Measurements from ENCODE around the gene RAB37.

The RAB37 gene

DNA sequence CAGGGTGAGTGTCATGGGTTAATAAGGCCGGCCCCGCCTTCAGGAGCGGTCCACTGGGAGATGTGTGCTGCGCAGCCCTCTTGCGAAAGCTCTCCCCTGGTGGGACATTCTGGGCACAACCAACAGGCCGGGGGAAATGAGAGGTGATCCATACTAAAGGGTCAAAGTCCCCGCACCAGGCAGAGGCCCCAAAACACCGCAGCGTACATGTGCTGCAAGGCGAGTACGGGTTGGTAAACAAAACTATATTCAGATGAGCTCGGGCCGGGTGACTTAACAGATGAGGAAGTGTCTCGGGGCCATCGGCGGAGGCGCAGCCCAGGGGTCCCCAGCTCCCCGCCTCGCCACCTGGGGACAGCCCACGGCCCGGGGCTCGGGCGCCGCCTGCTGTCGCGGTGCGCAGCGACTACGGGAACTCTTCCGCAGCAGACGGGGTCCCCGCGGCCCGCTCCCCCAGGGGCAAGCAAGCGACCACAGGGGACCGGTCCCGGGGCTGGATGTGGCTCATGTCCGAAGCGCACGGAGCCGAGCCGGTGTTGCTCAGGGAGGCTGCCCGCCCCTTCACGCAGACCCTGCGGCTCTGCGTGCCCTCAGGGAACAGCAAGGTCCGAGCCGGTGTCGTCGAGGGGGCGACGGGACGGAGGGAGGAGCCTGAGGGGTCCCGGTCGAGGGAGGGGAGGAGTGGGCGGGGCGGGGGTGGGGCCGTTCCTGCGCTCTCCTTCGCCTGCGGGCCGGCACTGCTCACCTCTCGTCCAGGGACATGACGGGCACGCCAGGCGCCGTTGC lies at the start of gene RAB37:
RAB37 (plus strand) TSS at position 744 of the 786 bp plus-strand sequence; CDS start at position 761, 17 bp downstream.
- DNase-seq, result no peak

- DNase-seq, result no peak
Observed at GRCh38 chr17:74687886-74688285, 49.2 kb upstream of the RAB37 start.

DNA sequence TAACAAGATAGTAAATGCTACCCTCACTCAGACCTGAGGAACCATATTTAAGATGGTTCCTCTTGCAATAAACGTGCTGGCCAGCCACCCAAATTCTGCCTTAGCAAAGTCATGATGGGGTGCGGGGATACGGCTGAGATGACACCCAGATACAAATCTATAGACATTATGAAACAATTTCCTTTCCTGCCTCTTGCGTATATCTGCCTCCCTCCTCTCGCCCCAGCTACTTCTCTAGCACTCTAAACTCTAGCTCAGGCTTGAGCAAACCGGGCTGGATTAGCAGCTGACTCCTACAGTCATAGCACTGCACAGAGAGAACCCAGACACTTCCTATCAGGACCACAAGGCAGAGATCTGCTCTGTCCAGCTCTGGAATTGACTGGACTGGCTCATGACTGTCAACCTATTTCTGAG lies 46.6 kb upstream of the RAB37 start:
- DNase-seq, result no peak

GRCh38 chr17:74691151-74691550 lies 45.9 kb upstream of the RAB37 start:
- DNase-seq, result no peak

DNA sequence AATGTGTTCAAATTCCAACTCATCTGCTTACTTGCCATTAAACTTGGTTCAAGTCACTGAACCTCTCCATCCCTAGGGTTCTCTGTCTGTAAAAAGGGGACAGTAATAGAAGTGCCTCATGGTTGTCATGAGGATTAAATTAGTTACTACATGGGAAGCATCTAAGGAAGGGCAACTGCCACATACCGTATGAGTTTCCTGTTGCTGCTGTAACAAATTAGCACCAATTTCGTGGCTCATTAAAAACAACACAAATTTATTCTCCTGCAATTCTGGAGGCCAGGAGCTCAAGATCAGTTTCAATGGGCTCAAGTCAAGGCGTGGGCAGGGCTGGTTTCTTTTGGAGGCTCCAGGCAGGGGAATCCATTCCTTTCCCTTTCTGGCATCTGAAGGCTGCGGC lies 43.0 kb upstream of the RAB37 start:
- DNase-seq, result no peak

- no peak for DNase-seq
Observed at GRCh38 chr17:74695629-74696028, 41.4 kb upstream of the RAB37 start.

DNA sequence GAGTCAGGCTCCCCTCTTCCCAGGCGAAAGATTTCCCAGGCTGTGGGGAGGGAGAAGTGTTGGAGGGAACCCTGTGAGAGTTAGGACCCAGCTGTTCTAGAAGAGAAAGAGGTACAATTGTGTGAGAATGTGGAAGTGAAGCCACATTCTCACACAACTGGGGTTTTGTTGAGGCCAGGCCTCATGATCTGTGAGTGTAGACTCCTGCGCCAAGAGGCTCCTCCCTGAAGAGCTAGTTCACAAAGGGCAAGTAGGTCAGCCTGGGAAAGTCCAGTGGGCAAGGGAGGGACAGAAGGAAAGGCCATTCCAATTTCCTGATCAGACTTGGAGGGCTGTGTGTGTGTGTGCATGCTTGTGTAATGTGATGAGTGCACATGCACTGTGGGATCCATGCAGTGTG lies 39.5 kb upstream of the RAB37 start:
- no peak for DNase-seq

- DNase-seq, result no peak
Observed at GRCh38 chr17:74698069-74698468, 39.0 kb upstream of the RAB37 start.

GRCh38 chr17:74699236-74699635 lies 37.8 kb upstream of the RAB37 start:
- DNase-seq, result no peak

GRCh38 chr17:74702116-74702871 lies 34.8 kb upstream of the RAB37 start:
- DNase-seq, result no peak

DNA sequence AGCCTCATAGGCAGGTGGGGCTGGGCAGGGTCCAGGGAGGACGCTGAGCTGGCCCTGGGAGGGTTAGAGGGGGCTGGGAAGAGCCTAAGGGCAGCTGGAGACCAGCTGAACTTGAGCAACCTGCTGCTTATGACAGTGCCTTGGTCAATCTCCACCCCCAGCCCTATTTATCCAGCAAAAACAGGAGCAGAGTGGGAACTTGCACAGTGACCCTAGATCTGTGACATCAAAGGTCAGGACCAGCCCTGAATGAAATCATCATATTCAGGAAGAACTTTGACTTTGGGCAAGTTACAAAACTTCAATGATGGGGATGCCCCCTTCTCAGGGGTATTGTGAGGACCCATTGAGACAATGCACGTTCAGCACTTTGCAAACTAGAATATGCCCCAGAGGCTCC lies 33.7 kb upstream of the RAB37 start:
- no peak for DNase-seq

GRCh38 chr17:74704544-74704943 lies 32.5 kb upstream of the RAB37 start:
- DNase-seq, result no peak

DNA sequence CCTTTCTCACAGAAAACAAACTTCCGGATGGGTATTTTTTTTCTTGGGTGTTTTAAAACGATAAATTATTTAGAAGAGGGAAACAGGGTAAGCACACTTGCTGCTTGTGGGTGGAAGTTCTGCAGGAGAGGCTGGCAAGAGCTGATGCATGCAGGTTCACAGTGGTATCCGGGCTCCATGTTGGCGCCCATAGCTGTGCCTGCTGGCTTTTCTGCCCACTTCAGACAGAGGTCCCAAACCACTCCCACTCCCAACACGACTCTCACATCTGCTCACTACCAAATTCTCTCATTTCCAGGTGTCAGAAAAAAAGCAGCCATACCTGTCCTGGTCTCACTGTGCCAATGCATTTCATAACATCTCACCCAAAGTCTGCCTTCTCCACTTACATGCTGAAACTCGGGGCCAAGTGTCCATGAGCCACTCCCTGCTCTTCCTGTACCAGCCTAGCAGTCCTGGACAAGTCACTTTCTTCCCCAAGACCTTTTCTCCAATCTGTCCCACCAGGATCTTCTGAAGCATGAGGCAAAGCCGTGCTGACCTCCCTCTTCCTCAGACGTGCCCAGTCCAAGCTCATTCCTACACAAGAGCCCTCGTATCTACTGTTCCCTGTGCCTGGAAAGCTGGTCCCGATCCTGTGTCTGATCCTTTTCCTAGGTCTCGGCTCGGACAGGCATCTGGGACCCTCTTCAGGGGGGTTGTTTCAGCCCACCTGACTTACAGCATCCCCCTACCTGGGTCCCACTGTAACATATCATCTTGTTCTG lies 25.8 kb upstream of the RAB37 start:
- no peak for DNase-seq

- no peak for DNase-seq
Observed at GRCh38 chr17:74712301-74712700, 24.8 kb upstream of the RAB37 start.

- no peak for DNase-seq
Observed at GRCh38 chr17:74712756-74713155, 24.3 kb upstream of the RAB37 start, which contains the start of gene CD300LF. TSS of gene CD300LF (minus strand) at chr17:74712923. CDS start at chr17:74712866, 57 bp downstream.

- DNase-seq, result no peak
Observed at GRCh38 chr17:74713171-74713755, 23.8 kb upstream of the RAB37 start.

DNA sequence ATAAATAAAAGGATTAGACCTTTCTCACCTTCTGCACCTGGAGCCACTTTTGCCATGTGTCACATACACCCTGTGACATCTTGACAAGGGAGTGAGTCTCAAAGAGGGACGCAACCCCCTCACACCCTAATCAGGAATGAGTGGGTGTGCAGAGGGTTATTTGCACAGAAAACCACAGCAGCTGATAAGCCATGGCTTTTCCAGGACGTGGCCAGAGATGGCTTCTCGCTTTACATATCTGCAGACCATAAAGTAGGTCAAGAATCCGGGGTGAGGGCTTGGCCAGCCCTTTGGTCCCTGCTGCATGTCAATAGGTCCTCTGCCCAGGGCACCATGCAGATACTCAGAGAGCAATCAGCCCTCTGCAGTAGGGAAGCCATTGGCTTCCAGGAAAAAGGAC lies 21.9 kb upstream of the RAB37 start:
- no peak for DNase-seq

- DNase-seq, result no peak
Observed at GRCh38 chr17:74720506-74720905, 16.6 kb upstream of the RAB37 start.

- no peak for DNase-seq
Observed at GRCh38 chr17:74722782-74723181, 14.3 kb upstream of the RAB37 start.

DNA sequence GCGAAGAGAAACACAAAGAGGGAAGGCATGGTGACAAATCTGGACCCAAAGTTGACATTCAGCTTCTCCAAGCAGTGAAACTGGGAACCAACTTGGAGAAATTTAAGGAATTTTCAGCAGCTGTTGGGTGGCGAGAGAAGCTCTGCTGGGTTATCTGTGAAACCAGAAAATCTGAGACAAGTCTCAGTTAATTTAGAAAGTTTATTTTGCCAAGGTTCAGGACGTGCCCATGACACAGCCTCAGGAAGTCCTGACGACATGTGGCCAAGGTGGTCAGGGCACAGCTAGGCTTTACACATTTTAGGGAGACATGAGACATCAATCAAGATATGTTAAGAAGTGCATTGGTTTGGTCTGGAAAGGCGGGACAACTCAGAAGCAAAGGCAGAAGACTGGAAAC lies 13.2 kb upstream of the RAB37 start:
- no peak for DNase-seq

DNA sequence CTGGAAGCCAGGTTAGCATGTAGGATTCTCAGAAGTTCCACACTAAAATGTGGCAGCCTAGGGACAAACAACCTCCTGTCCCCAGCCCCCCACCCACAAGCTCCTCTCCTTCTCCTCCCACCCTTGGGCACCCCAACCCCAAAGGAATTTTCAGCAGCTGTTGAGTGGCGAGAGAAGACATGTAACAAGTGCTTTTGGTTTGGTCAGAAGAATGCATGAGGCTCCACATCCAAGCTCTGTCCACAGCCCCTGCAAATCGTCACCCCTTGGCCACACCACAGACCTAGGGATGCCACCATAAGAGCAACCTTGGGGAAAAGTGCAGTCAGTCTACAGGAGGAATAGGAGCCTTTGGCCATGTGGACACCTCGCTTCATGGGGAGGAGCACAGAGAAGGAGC lies 11.9 kb upstream of the RAB37 start:
- DNase-seq, result no peak

- DNase-seq, result no peak
Observed at GRCh38 chr17:74728033-74728701, 8.9 kb upstream of the RAB37 start.
